HepG2 (cell line): ENCODE results near the gene MTNR1A. TPM values are rescaled to one million over a fixed set of nuclear protein-coding genes. Genes with fewer than 3 reads are reported as not detected.
"Not testable (repeated sequence)": the region's sequence is repeated elsewhere in the genome, so short reads cannot be mapped to it uniquely, and the experiment has no call there.

ENCODE experiments used
- ATAC-seq: fragments of 200-7000 bp; cut with Tn5 transposase; 3 replicates; pipeline ENCODE4 v1.9.1; 2020; ENCODE audit warnings: mild to moderate bottlenecking, moderate library complexity
- BruUV-seq: library from RNA; stranded (reverse); fragments of 400-500 nt; replicated peaks from 2 replicates; lab custom pipeline; 2021; lab: Mats Ljungman, UMichigan
- CTCF ChIA-PET: fragments of 300-600 bp; formaldehyde crosslinking; extraction: SDS; loops from one replicate; lab custom pipeline; 2021; ENCODE audit warnings: low total read pairs, inconsistent platforms, low intra/inter-chr PET ratio; lab: Yijun Ruan, JAX
- POLR2A ChIA-PET: fragments of 350-600 bp; sonication (Branson Sonifier 250); formaldehyde crosslinking; loops from one replicate; lab custom pipeline; 2020; ENCODE audit warnings: antibody characterized with exemption, inconsistent platforms; lab: Yijun Ruan, JAX
- DNase-seq: peaks from one replicate; pipeline ENCODE4 v3.0.0-alpha.2; 2015; ENCODE audit warnings: low spot score
- FAIRE-seq: peaks from 3 replicates; lab custom pipeline; 2011; peaks lifted over from hg19 to GRCh38; lab: Jason Lieb, UNC
- H2AFZ ChIP-seq: one replicate; pipeline ENCODE4 v1.6.1; 2011; ENCODE audit warnings: low read length, inconsistent platforms
- H3K27ac ChIP-seq: fragments of 300-600 bp; 3 replicates; pipeline ENCODE4 v1.8.0; 2011; ENCODE audit warnings: mixed run types, mild to moderate bottlenecking, mixed read lengths, low read length, inconsistent platforms; ENCODE audit not compliant: insufficient read depth; ENCODE audit errors: extremely low read length
- H3K27me3 ChIP-seq, 2 experiments: fragments of 200-600 bp in 1 of 2; 2 replicates in 1 of 2; 3 replicates in 1 of 2; pipeline versions ENCODE4 v1.6.0 to v1.8.0; 2011; ENCODE audit warnings: low read length in 2 of 2, mild to moderate bottlenecking in 2 of 2, moderate library complexity in 2 of 2, inconsistent platforms in 1 of 2; ENCODE audit not compliant: insufficient read depth in 2 of 2, control insufficient read depth in 1 of 2
- H3K36me3 ChIP-seq, 2 experiments: fragments of 200-600 bp in 1 of 2; replicated peaks in 1 of 2; 2 replicates in 1 of 2; 3 replicates in 1 of 2; pipeline versions ENCODE4 v1.5.1 to v1.8.0; 2011; ENCODE audit warnings: low read length in 2 of 2, inconsistent platforms in 1 of 2; ENCODE audit not compliant: insufficient read depth in 2 of 2, control insufficient read depth in 1 of 2
- H3K4me1 ChIP-seq: 2 replicates; pipeline ENCODE4 v1.5.1; 2012; ENCODE audit warnings: low read length, inconsistent platforms; ENCODE audit not compliant: insufficient read depth
- H3K4me2 ChIP-seq: 2 replicates; pipeline ENCODE4 v1.6.0; 2011; ENCODE audit warnings: low read depth, low read length, inconsistent platforms
- H3K4me3 ChIP-seq, 3 experiments: fragments of 200-600 bp in 1 of 3; sonication (generic), shearing (Covaris generic) in 1 of 3; replicated peaks in 1 of 3; 2 replicates each; pipeline ENCODE4 v1.5.1; 2011 to 2016; ENCODE audit warnings: low read length in 3 of 3, inconsistent platforms in 2 of 3, low read depth in 2 of 3, mild to moderate bottlenecking in 2 of 3, control low read depth in 1 of 3, mixed read lengths in 1 of 3; ENCODE audit not compliant: insufficient read depth in 1 of 3
- H3K79me2 ChIP-seq: one replicate; pipeline ENCODE4 v1.6.1; 2011; ENCODE audit warnings: low read length, inconsistent platforms; ENCODE audit not compliant: insufficient read depth
- H3K9ac ChIP-seq: 2 replicates; pipeline ENCODE4 v1.6.0; 2011; ENCODE audit warnings: mild to moderate bottlenecking, low read depth, low read length, inconsistent platforms; ENCODE audit not compliant: insufficient read depth
- H3K9me3 ChIP-seq: 2 replicates; pipeline ENCODE4 v1.5.1; 2012; ENCODE audit warnings: mild to moderate bottlenecking, low read length
- H4K20me1 ChIP-seq: 2 replicates; pipeline ENCODE4 v1.6.0; 2011; ENCODE audit warnings: inconsistent platforms, mild to moderate bottlenecking, low read length, moderate library complexity; ENCODE audit not compliant: insufficient read depth
- KIAA2018 ChIP-seq: sonication (generic); formaldehyde crosslinking; IDR thresholded peaks from 2 replicates; pipeline ENCODE4 v1.5.0; 2020; ENCODE audit warnings: mild to moderate bottlenecking, missing genetic modification reagents, borderline replicate concordance
- ZNF558 ChIP-seq: sonication (generic); formaldehyde crosslinking; IDR thresholded peaks from 2 replicates; pipeline ENCODE4 v1.9.0; 2022; ENCODE audit warnings: mild to moderate bottlenecking, missing genetic modification reagents, borderline replicate concordance
- WGBS: methylation state at CpG from one replicate; pipeline ENCODE4 v1.1.6; 2017; ENCODE audit warnings: low lambda C conversion rate; 5-methylcytosine and 5-hydroxymethylcytosine counted together
- in situ Hi-C: cut with HindIII; loops from 2 replicates; pipeline ENCODE4 v1.10.0; 2017; ENCODE audit warnings: low pct_unique_long_range_greater_than_20kb; ENCODE audit not compliant: extremely low pct_ligation_motif_present
- intact Hi-C: fragments of 100-400 bp; cut with micrococcal nuclease; formaldehyde crosslinking; loops from one replicate; pipeline ENCODE4 v1.10.0; 2022; ENCODE audit not compliant: unreplicated experiment
- polyA plus RNA-seq, 8 experiments: library from polyadenylated mRNA; depleted of rRNA in 3 of 8; stranded (reverse) in 7 of 8; unstranded in 1 of 8; fragments of >200 nt; fragmentation: Illumina TruSeq in 4 of 8; extraction: Trizol in 4 of 8; gene quantifications; 2 replicates each; pipeline versions ENCODE4 v1.2.1 to v1.2.3, GENCODE V29; 2011 to 2016; ENCODE audit warnings: low read depth in 4 of 8, missing spikeins in 1 of 8, mixed read lengths in 1 of 8; ENCODE audit not compliant: insufficient read depth in 1 of 8
- total RNA-seq, 5 experiments: library from RNA; depleted of rRNA; stranded (reverse); fragments of >200 nt; fragmentation: Illumina TruSeq; extraction: Trizol; gene quantifications; 2 replicates each; pipeline ENCODE4 v1.2.3, GENCODE V29; 2016; ENCODE audit warnings: low read depth in 1 of 5

MTNR1A gene
- total and polyA plus RNA-seq, 2 of the 13 experiments (the other 11 are each of a cell fraction or from before 2014, with no cell fraction given): not detected

GRCh38 chr4:186514271-186514950 lies 41.0 kb downstream of the MTNR1A start:
- 24% methylated on average over 6 of the region's 8 CpGs for WGBS
- no peak overlapping the region for H3K4me2 ChIP-seq
- BruUV-seq: no TSS peak
- H3K27me3 ChIP-seq: peaks cover 0 to 17% of the 10 kb centered on the region in 2 experiments; a peak in 2 of 5 replicates
- ChIA-PET CTCF (no interaction called here), POLR2A (no interaction called here)
- H3K36me3 ChIP-seq: no peaks in the 10 kb centered on the region
- DNase-seq: no peak
- TF ChIP-seq KIAA2018: no peak
- no peak for TF ChIP-seq ZNF558 (CRISPR knock-in tag)
- intact Hi-C loops: no loop called here
- no peaks in the 10 kb centered on the region for H3K79me2 ChIP-seq
- no peak overlapping the region for H3K27ac ChIP-seq
- H2AFZ ChIP-seq: no peak overlapping the region
- H4K20me1 ChIP-seq: no peaks in the 10 kb centered on the region
- no peak for ATAC-seq
- no peaks in the 10 kb centered on the region for H3K4me1 ChIP-seq
- H3K9ac ChIP-seq: no peak overlapping the region
- in situ Hi-C loops: no loop called here
- FAIRE-seq: no peak
- no peak overlapping the region for H3K4me3 ChIP-seq
- H3K9me3 ChIP-seq: peaks cover 6% of the 10 kb centered on the region; the same call in 1 of the 2 replicates

- H3K4me1 ChIP-seq, POLR2A ChIA-PET, H3K79me2 ChIP-seq, DNase-seq, H4K20me1 ChIP-seq, CTCF ChIA-PET, H3K4me2 ChIP-seq, FAIRE-seq, in situ Hi-C loops, BruUV-seq, H3K36me3 ChIP-seq, H3K9ac ChIP-seq, intact Hi-C loops, H3K27me3 ChIP-seq, H2AFZ ChIP-seq, H3K4me3 ChIP-seq, ATAC-seq, H3K9me3 ChIP-seq, H3K27ac ChIP-seq: not testable (repeated sequence)
- WGBS: 32% methylated on average over 8 of the region's 8 CpGs
Measured at GRCh38 chr4:186504771-186505170, 50.6 kb downstream of the MTNR1A start.
